ENCODE results near the gene PRDM8.

PRDM8 gene

DNA sequence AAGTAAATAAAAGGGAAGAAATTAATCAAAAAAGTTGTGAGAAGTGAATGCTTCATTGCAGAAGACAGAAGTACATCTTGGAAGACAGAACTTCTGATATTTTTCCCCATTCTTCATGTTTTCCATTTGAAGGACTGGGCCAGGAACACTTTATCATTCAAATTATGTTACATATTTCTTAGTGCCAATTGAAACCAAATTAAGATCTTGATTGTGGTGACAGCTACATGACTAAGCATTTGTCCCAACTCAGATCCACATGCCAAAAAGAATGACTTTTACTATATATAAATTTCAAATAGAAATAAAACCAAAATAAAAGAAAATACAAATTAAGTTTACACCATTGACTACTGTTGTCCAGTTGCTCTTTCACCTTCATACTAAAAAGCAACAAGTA is 55.1 kb downstream of the PRDM8 start:
- TF ChIP-seq, protein P1, sequence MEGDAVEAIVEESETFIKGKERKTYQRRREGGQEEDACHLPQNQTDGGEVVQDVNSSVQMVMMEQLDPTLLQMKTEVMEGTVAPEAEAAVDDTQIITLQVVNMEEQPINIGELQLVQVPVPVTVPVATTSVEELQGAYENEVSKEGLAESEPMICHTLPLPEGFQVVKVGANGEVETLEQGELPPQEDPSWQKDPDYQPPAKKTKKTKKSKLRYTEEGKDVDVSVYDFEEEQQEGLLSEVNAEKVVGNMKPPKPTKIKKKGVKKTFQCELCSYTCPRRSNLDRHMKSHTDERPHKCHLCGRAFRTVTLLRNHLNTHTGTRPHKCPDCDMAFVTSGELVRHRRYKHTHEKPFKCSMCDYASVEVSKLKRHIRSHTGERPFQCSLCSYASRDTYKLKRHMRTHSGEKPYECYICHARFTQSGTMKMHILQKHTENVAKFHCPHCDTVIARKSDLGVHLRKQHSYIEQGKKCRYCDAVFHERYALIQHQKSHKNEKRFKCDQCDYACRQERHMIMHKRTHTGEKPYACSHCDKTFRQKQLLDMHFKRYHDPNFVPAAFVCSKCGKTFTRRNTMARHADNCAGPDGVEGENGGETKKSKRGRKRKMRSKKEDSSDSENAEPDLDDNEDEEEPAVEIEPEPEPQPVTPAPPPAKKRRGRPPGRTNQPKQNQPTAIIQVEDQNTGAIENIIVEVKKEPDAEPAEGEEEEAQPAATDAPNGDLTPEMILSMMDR (conservative IDR thresholded peaks at IDR 0.05; ENCODE audit: low read length) = no peak
- DNase-seq (ENCODE audit: low read depth) = no peak
- H3K4me3 ChIP-seq (ENCODE audit: low read length) = no peak overlapping the region

- no peak overlapping the region for H3K4me3 ChIP-seq (ENCODE audit: low read length)
- no peak for DNase-seq (ENCODE audit: low read depth)
- TF ChIP-seq, protein P1 (conservative IDR thresholded peaks at IDR 0.05; ENCODE audit: low read length) = no peak
Observed at GRCh38 chr4:80252953-80253352, 55.6 kb downstream of the PRDM8 start.

GRCh38 chr4:80253510-80253909 is 56.2 kb downstream of the PRDM8 start:
- TF ChIP-seq, protein P1 (conservative IDR thresholded peaks at IDR 0.05; ENCODE audit: low read length) = no peak
- DNase-seq (ENCODE audit: low read depth) = no peak
- H3K4me3 ChIP-seq (ENCODE audit: low read length) = no peak overlapping the region

Data from AG10803 (cell line).